T-cell (primary cell): ENCODE results near the gene RSPH10B2. TPM values are rescaled to one million over a fixed set of nuclear protein-coding genes. Genes with fewer than 3 reads are reported as not detected.
"Not testable (repeated sequence)": the region's sequence is repeated elsewhere in the genome, so short reads cannot be mapped to it uniquely, and the experiment has no call there.

Source experiments
- ATAC-seq, 4 experiments: fragments of 200-7000 bp in 3 of 4; fragments of 150-1000 bp in 1 of 4; cut with Tn5 transposase; replicated peaks in 1 of 4; 1 replicate in 3 of 4; 2 replicates in 1 of 4; pipeline ENCODE4 v1.10.0; 2021; ENCODE audit warnings: moderate library complexity in 3 of 4, mild to moderate bottlenecking in 2 of 4, moderate number of reproducible peaks in 1 of 4
- CTCF ChIA-PET, 2 donors: fragments of 300-600 bp; sonication (Branson Sonifier 250); formaldehyde crosslinking; loops; one replicate each; lab custom pipeline; 2022; ENCODE audit warnings: antibody characterized with exemption in 2 of 2; lab: Charles Lee
- POLR2A ChIA-PET, 2 donors: fragments of 300-600 bp; sonication (Branson Sonifier 250); formaldehyde crosslinking; loops; one replicate each; lab custom pipeline; 2022; ENCODE audit warnings: antibody characterized with exemption in 2 of 2; lab: Charles Lee
- DNase-seq, 35 experiments: peaks; one replicate each; pipeline versions ENCODE4 v3.0.0 to v3.0.0-alpha.2; 2013 to 2023
- H3K27ac ChIP-seq: one replicate; pipeline ENCODE4 v1.5.1; 2013; ENCODE audit warnings: low read length
- H3K27me3 ChIP-seq, 2 experiments: replicated peaks in 1 of 2; 1 replicate in 1 of 2; 2 replicates in 1 of 2; pipeline versions ENCODE4 v1.6.1 to v1.7.0; 2013; ENCODE audit warnings: low read length in 1 of 2, mixed read lengths in 1 of 2; ENCODE audit not compliant: control insufficient read depth in 2 of 2, insufficient read depth in 2 of 2; ENCODE audit errors: extremely low read depth in 1 of 2
- H3K36me3 ChIP-seq, 2 donors: 1 replicate in 1 of 2; 2 replicates in 1 of 2; pipeline versions ENCODE4 v1.6.1 to v1.7.0; 2013; ENCODE audit warnings: low read length in 1 of 2; ENCODE audit not compliant: control insufficient read depth in 2 of 2, insufficient read depth in 1 of 2; ENCODE audit errors: extremely low read depth in 1 of 2
- H3K4me1 ChIP-seq, 2 experiments: 1 replicate in 1 of 2; 2 replicates in 1 of 2; pipeline versions ENCODE4 v1.6.1 to v1.7.0; 2013; ENCODE audit warnings: low read length in 2 of 2, mixed read lengths in 1 of 2; ENCODE audit not compliant: insufficient read depth in 2 of 2, control insufficient read depth in 1 of 2; ENCODE audit errors: extremely low read depth in 1 of 2
- H3K4me3 ChIP-seq, 2 donors: 1 replicate in 1 of 2; 2 replicates in 1 of 2; pipeline versions ENCODE4 v1.5.1 to v1.7.0; 2013; ENCODE audit warnings: mild to moderate bottlenecking in 2 of 2, low read length in 1 of 2, moderate library complexity in 1 of 2; ENCODE audit not compliant: control insufficient read depth in 1 of 2; ENCODE audit errors: extremely low read depth in 1 of 2
- H3K9me3 ChIP-seq: 2 replicates; pipeline ENCODE4 v1.7.0; 2013
- H3K27ac Mint-ChIP-seq, 2 donors: one replicate each; pipeline ENCODE4 v1.8.0; 2020 to 2021; ENCODE audit warnings: mild to moderate bottlenecking in 2 of 2, mixed read lengths in 2 of 2
- H3K27me3 Mint-ChIP-seq, 2 donors: one replicate each; pipeline ENCODE4 v1.8.0; 2021 to 2022; ENCODE audit warnings: mixed read lengths in 2 of 2
- H3K36me3 Mint-ChIP-seq: one replicate; pipeline ENCODE4 v1.8.0; 2021; ENCODE audit warnings: mixed read lengths
- H3K4me1 Mint-ChIP-seq, 3 donors: one replicate each; pipeline ENCODE4 v1.8.0; 2020 to 2022; ENCODE audit warnings: mixed read lengths in 3 of 3, mild to moderate bottlenecking in 1 of 3
- H3K4me3 Mint-ChIP-seq, 3 donors: one replicate each; pipeline ENCODE4 v1.8.0; 2020 to 2022; ENCODE audit warnings: mild to moderate bottlenecking in 3 of 3, mixed read lengths in 3 of 3, moderate library complexity in 3 of 3
- H3K9me3 Mint-ChIP-seq, 3 donors: one replicate each; pipeline ENCODE4 v1.8.0; 2020 to 2022; ENCODE audit warnings: mixed read lengths in 3 of 3
- WGBS: methylation state at CpG from one replicate; pipeline ENCODE4 v1.1.5; 2013; ENCODE audit warnings: missing lambda C conversion rate; ENCODE audit not compliant: insufficient coverage; 5-methylcytosine and 5-hydroxymethylcytosine counted together
- total RNA-seq, 35 experiments: library from RNA in 6 of 35; stranded (reverse) in 6 of 35; fragments of 120-200 nt in 1 of 35; gene quantifications; one replicate each; pipeline versions ENCODE4 v1.2.1 to v1.2.4 and lab custom pipeline; 2013 to 2026

The RSPH10B2 gene
- total RNA-seq, 5 donors from 2014 or later (not counting 1 experiment from before 2014, with no cell fraction given): 0.09 to 1.0 (median 0.44) TPM; not detected in 2

GRCh38 chr7:6750173-6750572 lies 3.7 kb upstream of the RSPH10B2 start:
- H3K27ac Mint-ChIP-seq, CTCF ChIA-PET, H3K27ac ChIP-seq, H3K27me3 ChIP-seq, DNase-seq, H3K9me3 Mint-ChIP-seq, H3K27me3 Mint-ChIP-seq, H3K4me1 ChIP-seq, H3K4me3 ChIP-seq, H3K36me3 Mint-ChIP-seq, H3K4me3 Mint-ChIP-seq, H3K36me3 ChIP-seq, H3K9me3 ChIP-seq, ATAC-seq, POLR2A ChIA-PET, H3K4me1 Mint-ChIP-seq: not testable (repeated sequence)
- no CpG with 5 or more reads among the region's 6 CpGs for WGBS

- H3K4me1 Mint-ChIP-seq, H3K4me3 Mint-ChIP-seq: not testable (repeated sequence)
- no CpG with 5 or more reads among the region's 12 CpGs for whole genome bisulfite sequencing
Measured at GRCh38 chr7:6761186-6761585, 7.3 kb downstream of the RSPH10B2 start.

GRCh38 chr7:6781581-6781980 lies 27.7 kb downstream of the RSPH10B2 start:
- not testable (repeated sequence) for H3K9me3 Mint-ChIP-seq

More at GRCh38 chr7:6761186-6761585, 7.3 kb downstream of the RSPH10B2 start:
- ATAC-seq, H3K36me3 ChIP-seq, H3K27me3 Mint-ChIP-seq, H3K9me3 ChIP-seq, H3K27me3 ChIP-seq, CTCF ChIA-PET, H3K36me3 Mint-ChIP-seq, H3K4me3 ChIP-seq, H3K27ac ChIP-seq, POLR2A ChIA-PET, DNase-seq, H3K4me1 ChIP-seq, H3K27ac Mint-ChIP-seq, H3K9me3 Mint-ChIP-seq: not testable (repeated sequence)

GRCh38 chr7:6789353-6789752 lies 35.5 kb downstream of the RSPH10B2 start:
- DNase-seq, H3K9me3 Mint-ChIP-seq, H3K27me3 ChIP-seq, H3K27me3 Mint-ChIP-seq, H3K27ac ChIP-seq, H3K36me3 Mint-ChIP-seq, H3K4me1 ChIP-seq, H3K4me3 Mint-ChIP-seq, H3K4me1 Mint-ChIP-seq, H3K9me3 ChIP-seq, H3K36me3 ChIP-seq, H3K27ac Mint-ChIP-seq, H3K4me3 ChIP-seq, POLR2A ChIA-PET, CTCF ChIA-PET: not testable (repeated sequence)
- WGBS: no CpG with 5 or more reads among the region's 13 CpGs
- ATAC-seq: peak in 2 of 4 experiments; percentile 44 to 63

More at GRCh38 chr7:6781581-6781980, 27.7 kb downstream of the RSPH10B2 start:
- H3K4me1 ChIP-seq, H3K27me3 Mint-ChIP-seq, H3K27ac Mint-ChIP-seq, POLR2A ChIA-PET, H3K27me3 ChIP-seq, H3K4me3 ChIP-seq, H3K27ac ChIP-seq, H3K36me3 Mint-ChIP-seq, H3K4me1 Mint-ChIP-seq, ATAC-seq, H3K9me3 ChIP-seq, H3K4me3 Mint-ChIP-seq, CTCF ChIA-PET, DNase-seq, H3K36me3 ChIP-seq: not testable (repeated sequence)
- WGBS: no CpG with 5 or more reads among the region's 6 CpGs

- H3K27ac Mint-ChIP-seq: not testable (repeated sequence)
Measured at GRCh38 chr7:6792113-6792872, 38.4 kb downstream of the RSPH10B2 start.

GRCh38 chr7:6794276-6794675 lies 40.4 kb downstream of the RSPH10B2 start:
- H3K4me3 Mint-ChIP-seq, H3K4me1 Mint-ChIP-seq, H3K9me3 ChIP-seq, H3K27ac ChIP-seq, H3K36me3 ChIP-seq, H3K9me3 Mint-ChIP-seq, H3K27ac Mint-ChIP-seq, H3K27me3 ChIP-seq, CTCF ChIA-PET, H3K4me1 ChIP-seq, H3K4me3 ChIP-seq, DNase-seq, ATAC-seq, H3K27me3 Mint-ChIP-seq, H3K36me3 Mint-ChIP-seq, POLR2A ChIA-PET: not testable (repeated sequence)
- no CpG with 5 or more reads among the region's 11 CpGs for WGBS

More at GRCh38 chr7:6792113-6792872, 38.4 kb downstream of the RSPH10B2 start:
- H3K36me3 ChIP-seq, H3K4me1 Mint-ChIP-seq, DNase-seq, H3K4me3 ChIP-seq, H3K27me3 ChIP-seq, H3K9me3 Mint-ChIP-seq, H3K4me3 Mint-ChIP-seq, H3K36me3 Mint-ChIP-seq, ATAC-seq, POLR2A ChIA-PET, H3K9me3 ChIP-seq, H3K4me1 ChIP-seq, H3K27me3 Mint-ChIP-seq, H3K27ac ChIP-seq, CTCF ChIA-PET: not testable (repeated sequence)
- WGBS: no CpG with 5 or more reads among the region's 15 CpGs
